HuH-7.5 (cell line): Measurements from ENCODE around the gene EGFR.

Experiments used
- DNase-seq: peaks from one replicate; pipeline ENCODE4 v3.0.0; 2011; ENCODE audit warnings: low spot score

Gene EGFR

DNA sequence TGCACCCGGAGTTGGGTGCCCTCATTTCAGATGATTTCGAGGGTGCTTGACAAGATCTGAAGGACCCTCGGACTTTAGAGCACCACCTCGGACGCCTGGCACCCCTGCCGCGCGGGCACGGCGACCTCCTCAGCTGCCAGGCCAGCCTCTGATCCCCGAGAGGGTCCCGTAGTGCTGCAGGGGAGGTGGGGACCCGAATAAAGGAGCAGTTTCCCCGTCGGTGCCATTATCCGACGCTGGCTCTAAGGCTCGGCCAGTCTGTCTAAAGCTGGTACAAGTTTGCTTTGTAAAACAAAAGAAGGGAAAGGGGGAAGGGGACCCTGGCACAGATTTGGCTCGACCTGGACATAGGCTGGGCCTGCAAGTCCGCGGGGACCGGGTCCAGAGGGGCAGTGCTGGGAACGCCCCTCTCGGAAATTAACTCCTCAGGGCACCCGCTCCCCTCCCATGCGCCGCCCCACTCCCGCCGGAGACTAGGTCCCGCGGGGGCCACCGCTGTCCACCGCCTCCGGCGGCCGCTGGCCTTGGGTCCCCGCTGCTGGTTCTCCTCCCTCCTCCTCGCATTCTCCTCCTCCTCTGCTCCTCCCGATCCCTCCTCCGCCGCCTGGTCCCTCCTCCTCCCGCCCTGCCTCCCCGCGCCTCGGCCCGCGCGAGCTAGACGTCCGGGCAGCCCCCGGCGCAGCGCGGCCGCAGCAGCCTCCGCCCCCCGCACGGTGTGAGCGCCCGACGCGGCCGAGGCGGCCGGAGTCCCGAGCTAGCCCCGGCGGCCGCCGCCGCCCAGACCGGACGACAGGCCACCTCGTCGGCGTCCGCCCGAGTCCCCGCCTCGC lies at the start of gene EGFR:
TSS of gene EGFR (plus strand) at position 657 of the 830 bp plus-strand sequence. CDS start 261 bp downstream, outside the sequence.
- DNase-seq = peak; percentile 92

DNA sequence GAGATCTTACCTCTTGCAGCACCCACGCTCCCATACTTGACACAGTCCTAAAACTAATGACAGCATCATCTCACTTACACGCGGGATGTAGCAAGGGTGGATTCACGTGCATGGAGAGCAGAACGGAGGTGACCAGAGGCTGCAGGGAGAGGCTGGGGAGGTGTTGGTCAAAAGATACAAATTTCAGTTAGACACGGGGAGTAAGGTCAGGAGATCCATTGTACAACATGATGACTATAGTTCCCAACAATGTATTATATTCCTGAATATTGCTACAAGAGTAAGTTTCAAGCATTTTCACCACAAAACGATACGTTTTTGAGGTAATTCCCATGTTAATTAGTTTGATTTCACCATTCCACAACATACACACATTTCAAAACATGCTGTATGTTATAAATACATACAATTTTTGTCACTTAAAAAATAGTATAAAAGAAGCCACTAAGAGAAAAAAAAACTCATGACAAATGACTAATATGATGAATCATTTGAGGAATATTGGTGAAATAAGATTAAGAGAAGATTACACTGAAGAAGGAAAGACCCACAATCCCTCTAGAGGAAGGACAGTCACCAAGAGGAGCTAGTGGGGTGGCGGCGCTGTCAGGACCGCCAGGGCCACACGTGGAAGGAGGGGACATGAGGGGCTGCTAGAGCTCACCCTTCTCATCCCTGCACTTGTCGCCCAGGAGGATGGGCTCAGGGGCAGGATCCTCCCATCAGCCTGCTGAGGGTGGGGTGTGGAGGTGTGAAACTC lies 49.4 kb upstream of the EGFR start:
- DNase-seq = no peak

DNA sequence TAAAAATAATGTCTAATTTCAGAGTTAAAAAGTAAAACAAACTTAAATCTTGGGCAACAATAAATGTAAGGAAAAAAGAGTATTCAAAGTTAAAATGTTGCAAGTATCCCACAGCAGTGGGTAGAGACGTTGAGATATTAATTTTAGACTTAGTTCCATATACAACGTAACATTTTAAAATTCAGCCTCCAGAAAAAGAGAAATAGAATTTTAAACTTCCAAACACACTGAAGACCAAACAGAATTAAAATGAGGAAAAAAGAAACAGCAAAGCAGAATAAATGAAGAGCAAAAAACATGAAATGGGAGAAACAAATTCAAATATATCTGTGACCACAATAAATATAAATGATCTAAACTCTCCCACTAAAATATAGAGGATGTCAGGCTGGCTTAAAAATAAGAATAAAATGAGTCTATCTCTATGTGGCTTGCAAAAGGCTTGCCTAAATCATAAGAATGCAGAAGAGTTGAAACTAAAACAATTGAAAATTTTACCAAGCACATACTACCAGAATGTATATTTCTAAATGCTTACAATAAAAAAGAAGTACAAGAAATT lies 46.0 kb upstream of the EGFR start:
- DNase-seq = no peak

DNA sequence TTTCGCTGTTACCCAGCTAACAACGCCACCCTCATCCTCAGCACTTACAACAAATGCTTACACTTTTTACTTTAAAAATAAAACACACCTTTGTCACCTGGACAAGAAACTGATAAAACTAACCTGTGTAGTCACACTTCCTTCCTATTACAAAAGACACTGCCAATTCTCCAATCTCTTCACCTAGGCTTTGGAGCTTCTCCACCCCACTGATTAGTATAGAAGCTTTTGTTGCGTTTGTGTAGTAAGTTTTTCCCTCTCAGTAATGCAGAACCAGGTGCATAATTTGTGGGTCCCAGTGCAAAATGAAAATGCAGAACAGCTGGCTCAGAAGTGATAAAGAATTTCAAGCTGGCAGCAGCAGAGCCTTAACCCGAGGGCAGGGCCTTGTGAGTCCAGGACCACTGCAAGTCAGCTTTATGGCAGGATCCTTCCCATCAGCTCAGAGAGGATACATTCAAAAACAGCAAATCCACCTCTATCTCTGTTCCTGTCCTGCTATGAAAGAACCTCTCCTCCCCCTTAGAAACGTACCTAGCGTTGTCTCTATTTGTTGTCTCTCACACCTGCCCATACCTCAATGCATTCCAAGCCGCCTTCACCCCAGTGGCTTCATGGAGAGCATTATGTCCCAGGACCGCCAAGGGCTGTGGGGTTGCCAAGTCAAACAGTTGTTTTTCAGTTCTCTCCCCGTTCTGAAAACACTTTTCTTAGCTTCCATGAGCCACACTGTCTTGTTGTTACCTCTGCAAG lies 40.3 kb upstream of the EGFR start:
- DNase-seq = no peak

DNA sequence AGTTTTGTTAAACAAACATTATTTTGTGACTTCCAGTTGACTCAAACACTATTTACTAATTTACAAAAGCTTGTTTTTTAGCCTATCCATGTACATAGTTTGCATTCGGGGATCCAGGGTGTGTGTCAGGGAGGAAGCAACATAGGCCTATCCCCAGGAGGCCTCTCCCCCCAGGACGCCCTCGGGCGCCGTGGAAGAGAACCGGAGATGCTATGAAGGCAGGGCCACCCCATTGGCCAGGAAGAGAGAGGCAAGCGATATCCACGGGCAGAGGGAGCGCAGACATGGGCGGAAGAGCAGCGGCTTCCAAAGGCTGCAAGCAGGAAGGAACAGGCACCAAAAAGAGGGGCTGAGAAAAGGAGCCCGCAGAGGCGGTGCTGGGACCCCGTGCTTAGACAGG lies 38.3 kb upstream of the EGFR start:
- no peak for DNase-seq

DNA sequence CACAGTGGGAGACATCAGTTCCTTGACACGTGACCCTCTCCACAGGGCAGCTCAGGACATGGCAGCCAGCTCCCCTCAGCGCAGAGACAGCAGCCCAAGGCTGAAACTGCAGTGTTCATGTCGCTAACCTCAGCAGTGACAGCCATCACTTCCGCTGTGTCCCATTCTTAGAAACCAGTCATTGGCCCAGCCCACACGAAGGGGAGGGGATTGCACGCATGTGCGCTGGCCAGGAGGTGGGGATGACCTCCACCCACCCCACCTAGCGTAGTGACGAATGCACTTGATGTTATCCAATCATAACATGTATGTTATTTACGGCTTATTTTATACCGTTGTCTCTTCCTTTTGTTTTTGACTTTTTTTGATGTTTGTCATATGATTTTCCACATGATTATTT lies 36.9 kb upstream of the EGFR start:
- DNase-seq = no peak

DNA sequence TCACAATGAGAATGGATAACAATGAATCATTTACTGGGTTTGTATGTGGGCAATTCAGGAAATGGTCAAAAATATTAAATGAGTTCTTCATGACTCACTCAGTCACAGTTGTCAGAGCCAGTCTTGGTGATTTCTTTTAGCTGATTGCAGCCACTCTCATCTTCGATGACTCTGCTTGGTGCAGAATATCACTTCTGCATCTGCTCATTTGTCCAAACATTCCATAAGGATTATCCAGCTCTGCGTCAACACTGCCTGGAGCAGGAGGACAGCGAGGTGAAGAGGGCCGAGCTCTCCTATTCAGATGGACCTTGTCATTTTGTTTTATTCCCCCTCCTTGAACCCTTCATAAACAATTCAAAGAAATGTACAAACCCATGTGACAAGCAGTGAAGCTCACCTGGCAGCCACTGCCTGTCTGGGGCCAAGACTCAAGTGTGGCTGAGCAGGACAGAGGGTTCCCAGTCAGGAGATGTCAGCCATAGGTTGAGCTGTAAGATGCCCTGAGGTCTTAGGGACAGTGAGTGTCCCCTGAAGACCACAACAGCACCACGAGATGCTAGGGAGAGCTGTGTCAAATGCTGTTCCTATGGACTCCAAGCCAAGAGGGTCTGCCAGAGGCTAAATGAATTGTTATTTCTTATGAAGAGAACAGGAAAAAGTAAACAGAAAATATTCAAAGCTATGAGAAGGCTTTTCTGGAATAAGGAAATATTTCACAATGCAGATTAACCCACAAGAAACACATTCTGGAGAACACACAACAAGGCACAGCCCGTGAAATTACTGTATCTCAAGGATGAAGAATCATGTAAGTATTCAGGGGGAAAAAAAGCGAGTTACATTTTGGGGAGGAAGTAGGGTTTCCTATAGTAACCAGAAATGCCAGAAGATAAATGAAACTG lies 33.1 kb upstream of the EGFR start:
- DNase-seq = peak; percentile 40

DNA sequence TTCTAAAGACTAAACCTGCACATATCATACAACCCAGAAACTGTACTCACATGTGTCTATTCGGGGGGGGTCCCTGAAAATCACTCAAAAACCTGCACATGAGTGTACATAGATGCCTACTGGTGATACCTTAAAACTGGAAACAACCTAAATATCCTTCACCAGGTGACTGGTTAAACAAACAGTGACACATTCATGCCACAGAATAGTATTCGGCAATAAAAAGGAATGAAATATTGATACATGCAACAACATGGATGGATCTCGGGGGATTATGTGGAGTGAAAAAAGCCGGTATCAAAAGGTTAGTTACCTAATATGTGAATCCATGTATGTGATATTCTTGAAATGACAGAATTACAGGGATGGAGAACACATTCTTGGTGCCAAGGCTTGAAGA lies 32.1 kb upstream of the EGFR start:
- DNase-seq = no peak

DNA sequence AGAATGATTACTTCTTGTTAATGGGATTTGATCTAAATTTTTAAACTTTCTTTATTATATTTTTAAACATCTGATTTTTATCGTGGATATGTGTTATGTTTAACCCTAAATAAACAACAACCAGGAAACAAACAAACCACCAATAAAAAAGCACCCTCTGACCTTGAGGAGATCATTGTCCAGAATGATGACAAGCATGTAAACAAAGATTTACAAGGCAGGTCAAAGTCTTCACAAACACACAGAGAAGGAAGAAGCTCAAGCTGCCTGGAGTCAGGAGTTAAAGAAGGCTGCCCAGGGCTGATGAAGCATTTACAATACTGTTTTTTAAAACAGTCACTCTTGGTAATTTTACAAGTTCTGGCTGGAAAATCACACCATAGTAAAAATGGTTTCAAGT lies 31.0 kb upstream of the EGFR start:
- peak; percentile 53 for DNase-seq

DNA sequence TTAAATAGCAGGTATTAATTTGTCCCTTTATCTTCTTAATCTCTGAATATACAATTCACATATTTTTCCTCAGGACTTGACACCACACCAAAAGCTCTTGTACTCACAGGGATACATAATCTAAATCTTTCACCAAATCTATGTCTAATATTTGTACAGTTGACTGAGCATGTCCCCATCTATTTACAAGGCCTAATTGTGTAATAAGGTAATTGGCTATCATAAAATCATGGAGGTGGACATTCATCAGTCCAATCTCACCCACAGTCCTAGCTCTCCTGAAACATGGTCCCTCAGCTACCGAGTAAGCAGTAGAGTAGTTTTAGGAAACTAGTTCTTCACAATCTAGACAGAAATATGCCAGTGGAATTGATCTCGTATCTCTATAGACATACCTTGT lies 30.3 kb upstream of the EGFR start:
- DNase-seq = peak; percentile 36

DNA sequence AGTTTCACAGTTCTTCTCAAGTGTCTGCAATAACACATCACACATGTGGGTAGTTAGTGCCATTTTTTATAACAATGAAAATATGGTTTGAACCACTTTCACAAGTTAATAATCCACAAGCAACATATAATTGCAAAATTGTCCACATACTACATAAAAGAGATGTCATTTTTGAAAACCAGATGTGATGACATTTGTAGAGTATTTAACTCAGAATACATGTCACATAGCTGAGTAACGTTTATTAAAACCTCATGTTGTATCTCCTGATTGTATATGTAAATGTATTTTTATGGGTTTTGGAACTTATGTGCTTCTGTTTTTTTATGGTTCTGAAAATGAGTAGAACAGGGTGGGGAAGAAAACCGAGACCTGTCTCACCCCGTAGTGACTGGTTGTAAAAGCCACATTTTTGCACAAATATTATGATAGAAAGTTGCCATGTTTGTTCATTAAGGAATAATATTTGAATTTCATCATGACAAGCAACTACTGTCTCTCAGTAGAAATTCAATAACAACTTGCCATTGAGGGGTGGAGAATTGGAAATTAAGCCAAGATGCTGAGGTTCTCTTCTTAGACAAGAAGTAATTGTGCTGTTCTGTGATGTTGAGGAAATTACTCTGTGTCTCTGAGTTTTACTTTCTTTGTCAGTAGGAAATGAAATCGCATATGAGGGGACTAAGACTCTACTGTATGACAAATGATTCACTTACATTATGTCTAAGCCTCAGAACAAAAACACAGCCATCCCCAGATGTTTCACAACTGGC lies 29.2 kb upstream of the EGFR start:
- DNase-seq = no peak

DNA sequence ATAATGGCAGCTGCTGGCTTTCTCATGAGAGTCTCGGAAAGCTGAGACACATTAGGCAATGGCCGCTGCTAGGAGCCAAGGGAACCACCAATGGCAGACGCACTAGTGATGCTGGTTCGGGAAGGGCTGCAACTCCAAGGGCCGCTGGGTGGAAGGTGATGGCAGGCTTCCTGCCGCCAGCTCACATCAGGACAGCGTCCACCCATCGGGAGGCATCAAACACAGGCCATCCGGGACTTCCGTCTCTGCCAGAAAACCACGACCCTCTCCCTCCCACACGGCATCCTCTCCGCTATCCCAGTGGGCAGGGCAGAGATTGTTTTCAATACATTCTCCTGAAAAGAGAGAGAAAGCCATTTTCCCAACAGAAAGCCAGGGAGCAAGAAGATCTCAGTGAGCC lies 27.5 kb upstream of the EGFR start:
- DNase-seq = no peak

DNA sequence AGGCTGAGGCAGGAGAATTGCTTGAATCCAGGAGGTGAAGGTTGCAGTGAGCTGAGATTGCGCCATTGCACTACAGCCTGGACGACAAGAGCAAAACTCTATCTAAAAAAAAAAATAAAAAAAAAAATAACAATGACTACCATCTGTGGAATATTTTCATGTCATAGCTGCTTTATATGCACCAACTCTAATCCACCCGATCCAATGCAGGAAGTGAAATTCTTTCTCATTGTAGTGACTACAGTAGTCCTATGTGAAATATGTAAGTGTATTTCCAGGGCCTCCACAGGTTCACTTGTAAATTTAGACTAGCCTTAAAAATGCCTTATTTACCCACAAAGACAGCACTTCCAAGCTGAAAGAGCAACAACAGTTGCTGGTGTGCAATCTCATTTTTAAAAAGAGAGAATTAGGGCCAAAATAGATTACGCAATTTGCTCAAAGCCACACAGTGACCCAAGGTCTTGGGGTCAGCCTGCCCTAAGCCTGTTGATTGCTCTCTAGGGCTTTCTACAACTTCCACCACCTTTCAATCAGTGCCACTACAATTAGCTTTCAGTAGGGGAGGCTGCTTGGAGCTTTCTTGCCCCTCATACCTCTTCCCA lies 25.8 kb upstream of the EGFR start:
- DNase-seq = peak; percentile 55

DNA sequence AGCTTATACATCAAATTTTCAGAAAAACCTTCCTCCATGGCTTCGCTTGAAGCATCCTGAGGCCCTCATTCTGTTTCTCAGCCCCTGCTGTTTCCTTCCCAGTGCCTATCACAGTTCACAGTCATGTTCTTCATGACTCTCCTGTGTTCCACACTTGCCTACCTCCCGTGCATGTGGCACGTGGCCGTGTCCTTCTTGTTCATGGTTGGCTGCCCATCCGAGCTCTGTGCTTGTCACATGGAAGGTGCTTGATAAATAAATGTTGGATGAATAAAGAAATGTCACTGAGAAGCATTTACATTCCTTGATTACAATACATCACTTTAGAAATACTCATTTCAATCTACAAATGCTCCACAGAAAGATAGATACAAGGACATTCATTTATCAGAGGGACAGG lies 23.7 kb upstream of the EGFR start:
- DNase-seq = no peak

DNA sequence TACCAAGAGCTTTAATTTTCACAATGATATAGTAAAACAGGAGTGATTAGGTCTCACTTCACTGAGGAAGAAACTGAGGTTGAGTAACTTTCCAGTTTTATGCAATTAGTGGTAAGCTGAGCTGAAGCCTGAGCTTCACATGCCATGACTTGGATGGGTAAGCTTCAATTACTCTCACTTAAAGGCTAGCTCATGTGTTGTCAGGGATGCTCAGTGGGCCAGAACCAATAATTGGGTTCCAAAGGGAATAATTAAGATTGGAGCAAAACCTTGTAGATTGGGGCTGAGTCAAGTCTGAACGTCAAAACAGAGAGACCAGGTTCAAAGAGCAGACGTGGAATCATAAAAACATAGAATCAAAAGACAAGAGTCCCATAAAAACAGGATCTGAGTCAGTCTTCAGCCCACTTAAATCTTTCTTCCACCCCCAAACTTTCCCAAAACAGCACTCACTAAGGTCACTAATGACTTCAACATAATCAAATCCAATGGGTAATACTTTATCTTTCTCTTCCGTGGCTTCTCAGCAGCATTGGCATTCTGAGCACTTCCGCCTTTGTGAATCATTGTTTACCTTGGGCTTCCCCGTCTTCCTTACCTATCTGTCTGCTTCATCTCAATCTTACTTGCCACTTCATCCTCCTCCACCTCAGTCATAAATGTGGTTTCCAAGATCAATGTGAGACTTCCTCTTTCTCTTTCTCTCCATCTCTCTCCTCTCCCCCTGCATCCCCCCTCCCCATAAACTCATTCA lies 23.0 kb upstream of the EGFR start:
- no peak for DNase-seq

DNA sequence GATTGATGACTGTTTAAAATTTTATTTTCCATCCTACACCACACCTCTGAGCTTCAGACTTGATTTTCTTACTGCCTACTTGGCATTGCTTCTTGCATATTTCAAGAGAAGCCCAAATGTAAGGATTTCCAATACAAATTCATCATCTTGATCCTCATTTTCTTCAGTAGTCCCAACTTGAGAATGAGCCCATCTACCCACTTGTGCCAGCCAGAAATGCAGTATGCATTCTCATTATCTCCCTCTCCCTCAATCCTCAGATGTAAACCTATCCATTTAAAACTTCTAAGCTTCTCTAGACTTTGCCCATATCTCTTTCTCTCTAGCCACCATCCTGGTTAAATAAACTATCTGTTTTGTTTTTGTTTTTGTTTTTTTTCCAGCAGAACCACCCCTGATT lies 22.4 kb upstream of the EGFR start:
- DNase-seq = no peak

DNA sequence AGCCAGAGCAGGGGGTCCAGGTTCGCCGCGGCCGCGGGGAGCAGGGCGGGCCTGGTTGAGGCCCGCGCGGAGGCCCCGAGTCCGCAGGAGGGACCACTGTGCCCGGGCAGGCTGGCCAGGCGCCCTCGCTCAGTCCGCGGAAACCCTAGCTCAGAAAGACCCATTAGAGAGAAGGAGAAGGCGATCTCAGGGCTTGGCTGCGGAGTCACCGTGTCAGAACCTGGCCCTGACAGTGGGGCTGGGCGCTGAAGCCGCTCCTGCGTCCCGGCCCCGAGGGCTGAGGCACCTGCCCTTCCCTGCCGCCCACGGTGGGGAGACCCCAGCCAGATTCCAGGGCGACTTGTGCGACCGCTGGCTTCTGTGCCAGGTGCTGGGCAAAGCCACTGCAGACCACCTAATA lies 14.2 kb upstream of the EGFR start:
- no peak for DNase-seq

DNA sequence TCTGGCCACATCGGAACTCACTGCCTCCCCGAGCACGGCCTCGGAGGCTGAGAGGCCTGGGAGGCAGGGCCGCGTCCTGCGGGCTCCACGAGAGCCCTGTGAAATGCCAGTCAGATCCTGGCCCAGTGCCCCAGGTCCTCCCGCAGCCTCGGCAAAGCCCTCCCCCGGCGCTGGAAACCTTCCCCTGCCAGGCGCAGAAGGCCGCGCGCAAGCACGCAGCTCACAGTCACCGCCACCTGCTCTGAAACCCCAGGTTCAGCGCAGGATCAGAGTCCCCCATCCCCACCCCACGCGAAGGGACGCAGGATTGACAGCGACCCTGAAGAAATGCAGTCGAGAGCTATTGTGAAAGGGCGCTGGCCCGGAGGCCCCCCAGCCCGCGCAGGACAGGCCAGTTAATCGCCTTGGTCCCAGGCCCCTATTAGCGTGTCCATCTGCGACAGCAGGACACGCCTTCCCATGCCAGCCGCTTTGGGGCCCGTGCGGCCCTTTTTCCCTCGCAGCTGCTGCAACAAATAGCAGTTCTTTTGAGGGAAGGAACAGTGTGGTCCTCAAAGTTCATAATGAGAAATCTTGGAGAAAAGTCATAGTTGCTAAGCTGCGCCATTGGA lies 13.5 kb upstream of the EGFR start:
- DNase-seq = no peak

DNA sequence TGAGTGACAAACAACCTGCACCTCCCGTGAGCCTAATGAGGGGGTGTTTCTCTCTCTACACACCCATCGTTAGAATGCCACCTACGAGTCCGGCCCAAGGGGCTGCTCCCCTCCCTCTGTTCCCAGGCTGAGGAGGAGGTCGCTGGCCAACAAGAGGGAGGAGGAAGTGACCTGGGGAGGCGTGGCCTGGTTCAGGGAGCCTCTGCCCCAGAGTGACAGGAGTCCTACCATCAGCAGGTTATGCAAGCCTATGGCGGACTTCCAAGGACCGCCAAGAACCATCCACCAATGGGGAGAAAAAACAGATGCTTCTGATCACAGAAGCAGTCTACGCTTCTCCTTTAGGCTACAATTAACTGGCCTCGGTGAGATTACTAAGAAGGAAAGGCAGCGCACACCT lies 12.3 kb upstream of the EGFR start:
- no peak for DNase-seq
